K562 (cell line): Measurements from ENCODE around the gene SLC25A45. TPM values are rescaled to one million over a fixed set of nuclear protein-coding genes. Genes with fewer than 3 reads are reported as not detected.

ENCODE experiments used
- MAFG ChIP-seq: fragments of 450-650 bp; conservative IDR thresholded peaks from 2 replicates; pipeline ENCODE4 v1.6.1; 2016; ENCODE audit warnings: missing genetic modification characterization, missing compliant biosample characterization
- NONO ChIP-seq, 2 experiments: fragments of 200-400 bp in 1 of 2; fragments of 450-650 bp in 1 of 2; formaldehyde crosslinking in 1 of 2; IDR thresholded peaks; 2 replicates each; pipeline ENCODE4 v1.6.1; 2017; ENCODE audit warnings: low read depth in 2 of 2, mild to moderate bottlenecking in 2 of 2, moderate library complexity in 2 of 2, low read length in 1 of 2
- SRSF7 ChIP-seq: fragments of 200-400 bp; formaldehyde crosslinking; optimal IDR thresholded peaks from 2 replicates; pipeline ENCODE3; 2017; ENCODE audit warnings: mild to moderate bottlenecking, low read depth, low read length
- ZC3H8 ChIP-seq: fragments of 450-650 bp; IDR thresholded peaks from 2 replicates; pipeline ENCODE4 v1.6.1; 2017
- polyA plus RNA-seq, 8 experiments: library from polyadenylated mRNA; depleted of rRNA in 4 of 8; stranded (reverse) in 5 of 8; unstranded in 3 of 8; fragments of >200 nt; fragmentation: Nextera tagmentation in 2 of 8; fragmentation: Illumina TruSeq in 1 of 8; extraction: Ambion mirVana in 2 of 8; extraction: Trizol in 1 of 8; gene quantifications; 2 replicates each; pipeline versions ENCODE4 v1.2.1 to v1.2.3, GENCODE V29; 2011 to 2014; ENCODE audit warnings: inconsistent platforms in 1 of 8, missing spikeins in 1 of 8
- total RNA-seq, 7 experiments: library from RNA; depleted of rRNA in 6 of 7; stranded (reverse); fragments of >200 nt in 6 of 7; fragmentation: Illumina TruSeq in 2 of 7; extraction: Trizol in 2 of 7; gene quantifications; 2 replicates each; pipeline versions ENCODE4 v1.2.1 to v1.2.3, GENCODE V29; 2011 to 2021; ENCODE audit warnings: low replicate concordance in 1 of 7
- TF ChIP-seq, protein P1 (sequence below): fragments of 200-600 bp; sonication (generic); IDR thresholded peaks from one replicate; pipeline ENCODE4 v1.6.1; 2012; ENCODE audit warnings: mild to moderate bottlenecking, low read depth, low read length, inconsistent platforms
- TF ChIP-seq, protein P2 (sequence below): fragments of 450-650 bp; formaldehyde crosslinking; IDR thresholded peaks from 2 replicates; pipeline ENCODE4 v1.4.0; 2020; ENCODE audit warnings: mild to moderate bottlenecking, moderate library complexity
- TF ChIP-seq, protein P3 (sequence below): sonication (generic); formaldehyde crosslinking; IDR thresholded peaks from 2 replicates; pipeline ENCODE4 v1.8.0; 2022; ENCODE audit warnings: mild to moderate bottlenecking, missing genetic modification reagents

Gene SLC25A45
- total and polyA plus RNA-seq, 9 of the 15 experiments (the other 6 are each of a cell fraction or from before 2014, with no cell fraction given) = 0.15 to 2.3 (median 0.68) TPM

DNA sequence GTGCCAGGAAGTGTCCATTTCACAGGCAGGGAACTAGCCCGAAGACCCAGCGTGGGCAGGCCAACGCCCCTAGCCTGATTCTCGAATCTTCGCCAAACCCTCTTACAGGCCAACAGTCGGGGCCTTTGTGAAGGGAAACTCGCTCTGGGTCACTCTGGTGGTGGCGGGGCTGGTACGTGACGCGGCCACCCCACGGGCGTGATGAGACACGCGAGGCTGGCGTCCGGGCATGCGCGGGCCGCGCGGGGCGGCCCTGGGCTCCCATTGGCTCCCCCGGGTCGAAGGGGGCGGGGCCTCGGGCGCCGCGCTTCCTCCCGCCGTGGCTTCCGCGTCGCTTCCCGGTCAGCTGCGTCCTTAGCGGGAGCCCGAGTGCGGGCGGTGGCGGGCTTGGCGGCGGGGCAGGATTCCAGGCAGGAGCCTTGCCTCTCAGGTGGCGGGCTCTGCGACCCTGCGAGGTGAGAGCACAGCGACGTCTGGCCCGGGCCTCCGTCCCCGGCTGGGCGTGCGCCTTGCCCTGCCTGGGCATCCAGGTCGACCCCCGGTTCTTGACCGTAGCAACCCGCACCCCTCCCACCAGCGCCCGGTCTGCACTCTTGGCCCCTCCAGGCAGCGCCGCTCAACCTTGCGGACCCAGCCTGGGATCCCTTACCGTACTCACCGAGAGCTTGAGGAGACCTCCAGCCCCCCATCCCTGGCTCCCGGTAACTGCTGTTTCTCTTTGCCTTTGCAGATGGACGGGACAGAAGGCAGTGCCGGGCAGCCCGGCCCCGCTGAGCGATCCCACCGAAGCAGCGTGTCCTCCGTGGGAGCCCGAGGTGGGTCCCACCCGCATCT is 4.1 kb upstream of the SLC25A45 start, which contains the start of gene FRMD8 (continued):
- TF ChIP-seq NONO (IDR thresholded peaks at IDR 0.05; ENCODE audit: low read depth in 2 of 2, low read length in 1 of 2) = no peak; a peak in 1 of 4 replicates
- TF ChIP-seq, protein P1, sequence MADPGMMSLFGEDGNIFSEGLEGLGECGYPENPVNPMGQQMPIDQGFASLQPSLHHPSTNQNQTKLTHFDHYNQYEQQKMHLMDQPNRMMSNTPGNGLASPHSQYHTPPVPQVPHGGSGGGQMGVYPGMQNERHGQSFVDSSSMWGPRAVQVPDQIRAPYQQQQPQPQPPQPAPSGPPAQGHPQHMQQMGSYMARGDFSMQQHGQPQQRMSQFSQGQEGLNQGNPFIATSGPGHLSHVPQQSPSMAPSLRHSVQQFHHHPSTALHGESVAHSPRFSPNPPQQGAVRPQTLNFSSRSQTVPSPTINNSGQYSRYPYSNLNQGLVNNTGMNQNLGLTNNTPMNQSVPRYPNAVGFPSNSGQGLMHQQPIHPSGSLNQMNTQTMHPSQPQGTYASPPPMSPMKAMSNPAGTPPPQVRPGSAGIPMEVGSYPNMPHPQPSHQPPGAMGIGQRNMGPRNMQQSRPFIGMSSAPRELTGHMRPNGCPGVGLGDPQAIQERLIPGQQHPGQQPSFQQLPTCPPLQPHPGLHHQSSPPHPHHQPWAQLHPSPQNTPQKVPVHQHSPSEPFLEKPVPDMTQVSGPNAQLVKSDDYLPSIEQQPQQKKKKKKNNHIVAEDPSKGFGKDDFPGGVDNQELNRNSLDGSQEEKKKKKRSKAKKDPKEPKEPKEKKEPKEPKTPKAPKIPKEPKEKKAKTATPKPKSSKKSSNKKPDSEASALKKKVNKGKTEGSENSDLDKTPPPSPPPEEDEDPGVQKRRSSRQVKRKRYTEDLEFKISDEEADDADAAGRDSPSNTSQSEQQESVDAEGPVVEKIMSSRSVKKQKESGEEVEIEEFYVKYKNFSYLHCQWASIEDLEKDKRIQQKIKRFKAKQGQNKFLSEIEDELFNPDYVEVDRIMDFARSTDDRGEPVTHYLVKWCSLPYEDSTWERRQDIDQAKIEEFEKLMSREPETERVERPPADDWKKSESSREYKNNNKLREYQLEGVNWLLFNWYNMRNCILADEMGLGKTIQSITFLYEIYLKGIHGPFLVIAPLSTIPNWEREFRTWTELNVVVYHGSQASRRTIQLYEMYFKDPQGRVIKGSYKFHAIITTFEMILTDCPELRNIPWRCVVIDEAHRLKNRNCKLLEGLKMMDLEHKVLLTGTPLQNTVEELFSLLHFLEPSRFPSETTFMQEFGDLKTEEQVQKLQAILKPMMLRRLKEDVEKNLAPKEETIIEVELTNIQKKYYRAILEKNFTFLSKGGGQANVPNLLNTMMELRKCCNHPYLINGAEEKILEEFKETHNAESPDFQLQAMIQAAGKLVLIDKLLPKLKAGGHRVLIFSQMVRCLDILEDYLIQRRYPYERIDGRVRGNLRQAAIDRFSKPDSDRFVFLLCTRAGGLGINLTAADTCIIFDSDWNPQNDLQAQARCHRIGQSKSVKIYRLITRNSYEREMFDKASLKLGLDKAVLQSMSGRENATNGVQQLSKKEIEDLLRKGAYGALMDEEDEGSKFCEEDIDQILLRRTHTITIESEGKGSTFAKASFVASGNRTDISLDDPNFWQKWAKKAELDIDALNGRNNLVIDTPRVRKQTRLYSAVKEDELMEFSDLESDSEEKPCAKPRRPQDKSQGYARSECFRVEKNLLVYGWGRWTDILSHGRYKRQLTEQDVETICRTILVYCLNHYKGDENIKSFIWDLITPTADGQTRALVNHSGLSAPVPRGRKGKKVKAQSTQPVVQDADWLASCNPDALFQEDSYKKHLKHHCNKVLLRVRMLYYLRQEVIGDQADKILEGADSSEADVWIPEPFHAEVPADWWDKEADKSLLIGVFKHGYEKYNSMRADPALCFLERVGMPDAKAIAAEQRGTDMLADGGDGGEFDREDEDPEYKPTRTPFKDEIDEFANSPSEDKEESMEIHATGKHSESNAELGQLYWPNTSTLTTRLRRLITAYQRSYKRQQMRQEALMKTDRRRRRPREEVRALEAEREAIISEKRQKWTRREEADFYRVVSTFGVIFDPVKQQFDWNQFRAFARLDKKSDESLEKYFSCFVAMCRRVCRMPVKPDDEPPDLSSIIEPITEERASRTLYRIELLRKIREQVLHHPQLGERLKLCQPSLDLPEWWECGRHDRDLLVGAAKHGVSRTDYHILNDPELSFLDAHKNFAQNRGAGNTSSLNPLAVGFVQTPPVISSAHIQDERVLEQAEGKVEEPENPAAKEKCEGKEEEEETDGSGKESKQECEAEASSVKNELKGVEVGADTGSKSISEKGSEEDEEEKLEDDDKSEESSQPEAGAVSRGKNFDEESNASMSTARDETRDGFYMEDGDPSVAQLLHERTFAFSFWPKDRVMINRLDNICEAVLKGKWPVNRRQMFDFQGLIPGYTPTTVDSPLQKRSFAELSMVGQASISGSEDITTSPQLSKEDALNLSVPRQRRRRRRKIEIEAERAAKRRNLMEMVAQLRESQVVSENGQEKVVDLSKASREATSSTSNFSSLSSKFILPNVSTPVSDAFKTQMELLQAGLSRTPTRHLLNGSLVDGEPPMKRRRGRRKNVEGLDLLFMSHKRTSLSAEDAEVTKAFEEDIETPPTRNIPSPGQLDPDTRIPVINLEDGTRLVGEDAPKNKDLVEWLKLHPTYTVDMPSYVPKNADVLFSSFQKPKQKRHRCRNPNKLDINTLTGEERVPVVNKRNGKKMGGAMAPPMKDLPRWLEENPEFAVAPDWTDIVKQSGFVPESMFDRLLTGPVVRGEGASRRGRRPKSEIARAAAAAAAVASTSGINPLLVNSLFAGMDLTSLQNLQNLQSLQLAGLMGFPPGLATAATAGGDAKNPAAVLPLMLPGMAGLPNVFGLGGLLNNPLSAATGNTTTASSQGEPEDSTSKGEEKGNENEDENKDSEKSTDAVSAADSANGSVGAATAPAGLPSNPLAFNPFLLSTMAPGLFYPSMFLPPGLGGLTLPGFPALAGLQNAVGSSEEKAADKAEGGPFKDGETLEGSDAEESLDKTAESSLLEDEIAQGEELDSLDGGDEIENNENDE = no peak
- TF ChIP-seq SRSF7 = no peak
- TF ChIP-seq, protein P2, sequence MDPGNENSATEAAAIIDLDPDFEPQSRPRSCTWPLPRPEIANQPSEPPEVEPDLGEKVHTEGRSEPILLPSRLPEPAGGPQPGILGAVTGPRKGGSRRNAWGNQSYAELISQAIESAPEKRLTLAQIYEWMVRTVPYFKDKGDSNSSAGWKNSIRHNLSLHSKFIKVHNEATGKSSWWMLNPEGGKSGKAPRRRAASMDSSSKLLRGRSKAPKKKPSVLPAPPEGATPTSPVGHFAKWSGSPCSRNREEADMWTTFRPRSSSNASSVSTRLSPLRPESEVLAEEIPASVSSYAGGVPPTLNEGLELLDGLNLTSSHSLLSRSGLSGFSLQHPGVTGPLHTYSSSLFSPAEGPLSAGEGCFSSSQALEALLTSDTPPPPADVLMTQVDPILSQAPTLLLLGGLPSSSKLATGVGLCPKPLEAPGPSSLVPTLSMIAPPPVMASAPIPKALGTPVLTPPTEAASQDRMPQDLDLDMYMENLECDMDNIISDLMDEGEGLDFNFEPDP (CRISPR knock-in tag) = no peak
- no peak for TF ChIP-seq MAFG (tag)
- TF ChIP-seq, protein P3, sequence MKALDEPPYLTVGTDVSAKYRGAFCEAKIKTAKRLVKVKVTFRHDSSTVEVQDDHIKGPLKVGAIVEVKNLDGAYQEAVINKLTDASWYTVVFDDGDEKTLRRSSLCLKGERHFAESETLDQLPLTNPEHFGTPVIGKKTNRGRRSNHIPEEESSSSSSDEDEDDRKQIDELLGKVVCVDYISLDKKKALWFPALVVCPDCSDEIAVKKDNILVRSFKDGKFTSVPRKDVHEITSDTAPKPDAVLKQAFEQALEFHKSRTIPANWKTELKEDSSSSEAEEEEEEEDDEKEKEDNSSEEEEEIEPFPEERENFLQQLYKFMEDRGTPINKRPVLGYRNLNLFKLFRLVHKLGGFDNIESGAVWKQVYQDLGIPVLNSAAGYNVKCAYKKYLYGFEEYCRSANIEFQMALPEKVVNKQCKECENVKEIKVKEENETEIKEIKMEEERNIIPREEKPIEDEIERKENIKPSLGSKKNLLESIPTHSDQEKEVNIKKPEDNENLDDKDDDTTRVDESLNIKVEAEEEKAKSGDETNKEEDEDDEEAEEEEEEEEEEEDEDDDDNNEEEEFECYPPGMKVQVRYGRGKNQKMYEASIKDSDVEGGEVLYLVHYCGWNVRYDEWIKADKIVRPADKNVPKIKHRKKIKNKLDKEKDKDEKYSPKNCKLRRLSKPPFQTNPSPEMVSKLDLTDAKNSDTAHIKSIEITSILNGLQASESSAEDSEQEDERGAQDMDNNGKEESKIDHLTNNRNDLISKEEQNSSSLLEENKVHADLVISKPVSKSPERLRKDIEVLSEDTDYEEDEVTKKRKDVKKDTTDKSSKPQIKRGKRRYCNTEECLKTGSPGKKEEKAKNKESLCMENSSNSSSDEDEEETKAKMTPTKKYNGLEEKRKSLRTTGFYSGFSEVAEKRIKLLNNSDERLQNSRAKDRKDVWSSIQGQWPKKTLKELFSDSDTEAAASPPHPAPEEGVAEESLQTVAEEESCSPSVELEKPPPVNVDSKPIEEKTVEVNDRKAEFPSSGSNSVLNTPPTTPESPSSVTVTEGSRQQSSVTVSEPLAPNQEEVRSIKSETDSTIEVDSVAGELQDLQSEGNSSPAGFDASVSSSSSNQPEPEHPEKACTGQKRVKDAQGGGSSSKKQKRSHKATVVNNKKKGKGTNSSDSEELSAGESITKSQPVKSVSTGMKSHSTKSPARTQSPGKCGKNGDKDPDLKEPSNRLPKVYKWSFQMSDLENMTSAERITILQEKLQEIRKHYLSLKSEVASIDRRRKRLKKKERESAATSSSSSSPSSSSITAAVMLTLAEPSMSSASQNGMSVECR (CRISPR knock-in tag) = peak; percentile 96
- TF ChIP-seq ZC3H8 = no peak
